Ascending aorta (tissue), 2 donors: ENCODE measurements around the gene GPR68. TPM values are rescaled to one million over a fixed set of nuclear protein-coding genes. Genes with fewer than 3 reads are reported as not detected.
A peak's percentile ranks its signal among the peaks of the same experiment; 100 is the strongest.

Source experiments
- DNase-seq, 2 donors: peaks; one replicate each; pipeline ENCODE4 v3.0.0-alpha.2; 2019; ENCODE audit warnings: low spot score in 2 of 2
- H3K27ac ChIP-seq, 2 donors: fragments of 200-600 bp; sonication (generic); one replicate each; pipeline ENCODE4 v1.5.1; 2016 to 2017; ENCODE audit warnings: mild to moderate bottlenecking in 1 of 2
- H3K27me3 ChIP-seq: fragments of 200-600 bp; sonication (generic); one replicate; pipeline ENCODE4 v1.5.1; 2017
- H3K36me3 ChIP-seq, 2 donors: fragments of 200-600 bp; sonication (generic); one replicate each; pipeline ENCODE4 v1.5.1; 2016
- H3K4me1 ChIP-seq, 2 donors: fragments of 200-600 bp; sonication (generic); one replicate each; pipeline ENCODE4 v1.5.1; 2016 to 2017; ENCODE audit warnings: mild to moderate bottlenecking in 1 of 2
- H3K4me3 ChIP-seq, 2 donors: fragments of 200-600 bp; sonication (generic); one replicate each; pipeline ENCODE4 v1.5.1; 2016 to 2017; ENCODE audit warnings: mild to moderate bottlenecking in 1 of 2
- H3K9me3 ChIP-seq, 2 donors: fragments of 200-600 bp; sonication (generic); one replicate each; pipeline ENCODE4 v1.5.1; 2016
- CTCF ChIP-seq, 3 experiments: fragments of 200-600 bp in 2 of 3; fragments of 450-650 bp in 1 of 3; sonication (generic) in 2 of 3; IDR thresholded peaks; one replicate each; pipeline ENCODE4 v1.5.1; 2016 to 2019; ENCODE audit warnings: antibody characterized with exemption in 3 of 3, mild to moderate bottlenecking in 1 of 3, moderate library complexity in 1 of 3
- intact Hi-C: fragments of 100-400 bp; cut with DNase I; formaldehyde crosslinking; loops from one replicate; pipeline ENCODE4 v1.15.1; 2023
- total RNA-seq: library from RNA; depleted of rRNA; stranded (reverse); fragments of >200 nt; gene quantifications from one replicate; pipeline ENCODE4 v1.1.0, GENCODE V29; 2016

GPR68 gene
- total RNA-seq, 1 donor from 2014 or later: not detected

GRCh38 chr14:91257328-91258010 lies 13.0 kb upstream of the GPR68 start:
- no peak for TF ChIP-seq CTCF (IDR thresholded peaks at IDR 0.05)
- no peak for DNase-seq
- Histone ChIP-seq H3K4me3 (no peak overlapping the region), H3K4me1 (peaks cover 4 to 5% of the 10 kb centered on the region in 2 donors), H3K9me3 (no peaks in the 10 kb centered on the region), H3K36me3 (no peaks in the 10 kb centered on the region), H3K27me3 (peaks cover 4% of the 10 kb centered on the region), H3K27ac (no peak overlapping the region)
- intact Hi-C loops: no loop called here

GRCh38 chr14:91256661-91257060 lies 12.2 kb upstream of the GPR68 start:
- peaks cover 4 to 5% of the 10 kb centered on the region in 2 donors for H3K4me1 ChIP-seq
- no peaks in the 10 kb centered on the region for H3K36me3 ChIP-seq
- intact Hi-C loops: no loop called here
- no peak for DNase-seq
- no peaks in the 10 kb centered on the region for H3K9me3 ChIP-seq
- no peak overlapping the region for H3K27ac ChIP-seq
- no peak for TF ChIP-seq CTCF (IDR thresholded peaks at IDR 0.05)
- H3K4me3 ChIP-seq: no peak overlapping the region
- peaks cover 4% of the 10 kb centered on the region for H3K27me3 ChIP-seq

- intact Hi-C loops: no loop called here
- H3K4me1 ChIP-seq: peaks cover 4 to 5% of the 10 kb centered on the region in 2 donors
- no peak overlapping the region for H3K27ac ChIP-seq
- no peak overlapping the region for H3K4me3 ChIP-seq
- H3K27me3 ChIP-seq: peaks cover 4% of the 10 kb centered on the region
- no peaks in the 10 kb centered on the region for H3K36me3 ChIP-seq
- TF ChIP-seq CTCF (IDR thresholded peaks at IDR 0.05): no peak
- DNase-seq: no peak
- H3K9me3 ChIP-seq: no peaks in the 10 kb centered on the region
These were observed 10.7 kb upstream of the GPR68 start for GRCh38 chr14:91255026-91255695.

GRCh38 chr14:91254461-91254860 lies 10.0 kb upstream of the GPR68 start:
- H3K27me3 ChIP-seq: peaks cover 4% of the 10 kb centered on the region
- H3K36me3 ChIP-seq: no peaks in the 10 kb centered on the region
- H3K4me1 ChIP-seq: peaks cover 4 to 5% of the 10 kb centered on the region in 2 donors
- H3K9me3 ChIP-seq: no peaks in the 10 kb centered on the region
- TF ChIP-seq CTCF (IDR thresholded peaks at IDR 0.05): no peak
- no peak overlapping the region for H3K4me3 ChIP-seq
- DNase-seq: no peak
- no peak overlapping the region for H3K27ac ChIP-seq
- intact Hi-C loops: no loop called here

GRCh38 chr14:91253795-91254323 lies 9.4 kb upstream of the GPR68 start:
- no peak for TF ChIP-seq CTCF (IDR thresholded peaks at IDR 0.05)
- Histone ChIP-seq H3K27ac (no peak overlapping the region), H3K4me1 (peaks cover 4 to 5% of the 10 kb centered on the region in 2 donors), H3K27me3 (peaks cover 4% of the 10 kb centered on the region), H3K36me3 (no peaks in the 10 kb centered on the region), H3K9me3 (no peaks in the 10 kb centered on the region), H3K4me3 (peak overlapping the region; percentile 66 to 71)
- no peak for DNase-seq
- intact Hi-C loops: no loop called here
